Measurements from ENCODE around the gene EFNA2. TPM values are rescaled to one million over a fixed set of nuclear protein-coding genes. Genes with fewer than 3 reads are reported as not detected.
A peak's percentile ranks its signal among the peaks of the same experiment; 100 is the strongest.

Gene EFNA2
- total RNA-seq, 1 donor from 2014 or later, result not detected

DNA sequence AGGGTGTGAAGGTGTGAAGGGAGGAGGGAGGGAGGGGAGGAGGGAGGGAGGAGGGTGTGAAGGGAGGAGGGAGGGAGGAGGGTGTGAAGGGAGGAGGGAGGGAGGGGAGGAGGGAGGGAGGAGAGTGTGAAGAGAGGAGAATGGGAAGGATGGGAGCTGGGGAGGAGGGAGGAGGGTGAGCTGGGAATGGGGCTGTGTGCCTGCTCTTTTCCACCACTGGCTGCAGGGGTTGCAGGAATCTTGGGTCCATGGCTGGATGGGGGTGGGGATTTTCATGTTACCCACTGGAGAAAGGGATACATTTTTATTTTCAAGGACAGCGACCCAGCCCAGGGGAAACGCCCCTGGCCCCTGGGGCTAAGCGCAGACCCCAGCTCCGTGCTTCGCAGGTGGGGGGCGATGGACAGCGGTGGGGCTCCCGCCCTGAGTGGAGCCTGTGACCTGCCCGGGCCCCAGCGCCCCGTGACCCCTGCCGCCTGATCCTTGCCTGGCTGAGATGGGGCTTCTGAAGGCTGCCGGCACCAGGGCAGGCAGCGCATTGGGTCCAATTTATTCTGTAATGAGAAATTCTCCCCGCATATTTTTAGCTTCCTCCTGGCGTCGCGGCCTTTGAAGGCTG lies 3.0 kb upstream of the EFNA2 start:
- Mint-ChIP-seq H3K9me3 (no peaks in the 10 kb centered on the region), H3K27ac (no peak overlapping the region), H3K27me3 (peaks cover 23% of the 10 kb centered on the region), H3K4me1 (peaks cover 16% of the 10 kb centered on the region), H3K36me3 (ENCODE audit: low read depth) (peaks cover 19% of the 10 kb centered on the region), H3K4me3 (no peak overlapping the region)
- ChIA-PET CTCF (no interaction called here), POLR2A (interaction anchor here (1.8 kb wide), 1 partner anchor 14 kb away, joined by 8 read pairs; the partner anchor contains the start of gene CIRBP)
- intact Hi-C loops (cut with micrococcal nuclease), result no loop called here
- ATAC-seq (ENCODE audit: low read depth), result no peak
- no peak for DNase-seq
- TF ChIP-seq, protein P1, sequence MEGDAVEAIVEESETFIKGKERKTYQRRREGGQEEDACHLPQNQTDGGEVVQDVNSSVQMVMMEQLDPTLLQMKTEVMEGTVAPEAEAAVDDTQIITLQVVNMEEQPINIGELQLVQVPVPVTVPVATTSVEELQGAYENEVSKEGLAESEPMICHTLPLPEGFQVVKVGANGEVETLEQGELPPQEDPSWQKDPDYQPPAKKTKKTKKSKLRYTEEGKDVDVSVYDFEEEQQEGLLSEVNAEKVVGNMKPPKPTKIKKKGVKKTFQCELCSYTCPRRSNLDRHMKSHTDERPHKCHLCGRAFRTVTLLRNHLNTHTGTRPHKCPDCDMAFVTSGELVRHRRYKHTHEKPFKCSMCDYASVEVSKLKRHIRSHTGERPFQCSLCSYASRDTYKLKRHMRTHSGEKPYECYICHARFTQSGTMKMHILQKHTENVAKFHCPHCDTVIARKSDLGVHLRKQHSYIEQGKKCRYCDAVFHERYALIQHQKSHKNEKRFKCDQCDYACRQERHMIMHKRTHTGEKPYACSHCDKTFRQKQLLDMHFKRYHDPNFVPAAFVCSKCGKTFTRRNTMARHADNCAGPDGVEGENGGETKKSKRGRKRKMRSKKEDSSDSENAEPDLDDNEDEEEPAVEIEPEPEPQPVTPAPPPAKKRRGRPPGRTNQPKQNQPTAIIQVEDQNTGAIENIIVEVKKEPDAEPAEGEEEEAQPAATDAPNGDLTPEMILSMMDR (IDR thresholded peaks at IDR 0.05), result no peak

DNA sequence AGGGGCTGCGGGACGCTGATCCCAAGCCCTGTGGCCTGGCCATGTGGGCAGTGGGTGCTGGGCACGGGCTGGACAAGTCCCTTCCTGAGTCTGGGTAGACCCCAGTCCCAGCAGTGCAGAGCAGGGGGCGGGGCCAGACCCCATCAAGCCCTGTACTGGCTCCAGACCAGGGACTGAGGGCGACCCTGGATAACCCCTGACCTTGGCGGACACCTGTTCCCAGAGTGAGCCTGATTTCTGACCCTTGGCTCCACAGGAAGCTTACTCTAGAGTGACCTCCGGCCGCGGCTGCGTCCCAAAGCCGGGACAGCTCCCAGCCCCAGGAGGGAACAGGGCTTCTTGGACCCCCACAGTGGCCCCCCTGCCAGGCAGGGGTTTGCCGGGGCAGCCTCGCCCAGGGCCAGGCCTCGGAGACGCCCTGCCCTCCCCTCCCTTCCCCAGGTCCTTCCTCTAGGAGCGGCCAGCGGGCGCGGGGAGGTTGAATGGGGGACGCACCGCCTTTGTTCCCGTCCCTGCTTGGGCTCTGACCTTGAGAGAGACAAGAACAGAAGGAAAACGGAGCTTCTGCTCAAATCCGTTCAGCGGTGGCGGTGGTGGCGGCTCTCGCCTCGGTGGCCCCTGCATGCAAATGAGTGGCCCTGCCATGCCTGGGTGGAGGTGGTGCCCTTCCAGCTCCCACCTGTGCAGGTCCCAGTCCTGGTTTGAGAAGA lies 2.3 kb upstream of the EFNA2 start:
- H3K4me3 Mint-ChIP-seq, result no peak overlapping the region
- peaks cover 16% of the 10 kb centered on the region for H3K4me1 Mint-ChIP-seq
- DNase-seq (no peak), ATAC-seq (ENCODE audit: low read depth) (no peak)
- peaks cover 13% of the 10 kb centered on the region for H3K36me3 Mint-ChIP-seq (ENCODE audit: low read depth)
- ChIA-PET CTCF (no interaction called here), POLR2A (interaction anchor here (0.5 to 1.8 kb wide), 2 partner anchors 14 to 555 kb away, joined by 3 to 8 read pairs; partner anchors contain the start of gene CIRBP)
- TF ChIP-seq, protein P1 (IDR thresholded peaks at IDR 0.05), result no peak
- H3K27me3 Mint-ChIP-seq, result peaks cover 27% of the 10 kb centered on the region
- H3K9me3 Mint-ChIP-seq, result no peaks in the 10 kb centered on the region
- no peak overlapping the region for H3K27ac Mint-ChIP-seq
- intact Hi-C loops (cut with micrococcal nuclease), result no loop called here

DNA sequence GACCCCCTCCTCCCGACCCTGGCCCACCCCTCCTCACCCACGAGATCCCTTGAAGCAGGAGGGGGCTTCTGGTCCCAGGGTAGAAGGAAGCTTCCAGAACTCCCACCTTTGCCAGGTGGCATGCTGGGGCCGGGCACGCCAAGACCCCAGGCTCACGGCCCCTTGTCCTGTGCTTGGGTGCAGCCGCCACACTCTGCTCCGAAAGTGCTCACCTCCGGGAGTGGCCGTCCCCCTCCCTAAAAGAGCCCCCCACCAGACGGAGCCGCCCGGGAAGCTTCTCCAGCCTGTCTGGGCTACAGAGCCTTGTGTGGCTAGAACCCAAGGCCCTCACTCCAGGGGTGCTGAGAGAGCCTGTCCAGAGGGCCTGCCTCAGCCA lies 1.8 kb upstream of the EFNA2 start:
- TF ChIP-seq, protein P1 (IDR thresholded peaks at IDR 0.05), result no peak
- peaks cover 28% of the 10 kb centered on the region for H3K27me3 Mint-ChIP-seq
- H3K4me1 Mint-ChIP-seq, result peaks cover 16% of the 10 kb centered on the region
- H3K9me3 Mint-ChIP-seq, result no peaks in the 10 kb centered on the region
- ATAC-seq (ENCODE audit: low read depth) (no peak), DNase-seq (no peak)
- peaks cover 13% of the 10 kb centered on the region for H3K36me3 Mint-ChIP-seq (ENCODE audit: low read depth)
- ChIA-PET POLR2A (interaction anchor here (0.5 to 1.8 kb wide), 3 partner anchors 9 to 555 kb away, joined by 3 to 8 read pairs (median 3); partner anchors contain the start of genes CIRBP and FAM174C), CTCF (no interaction called here)
- intact Hi-C loops (cut with micrococcal nuclease), result no loop called here
- H3K4me3 Mint-ChIP-seq, result no peak overlapping the region
- no peak overlapping the region for H3K27ac Mint-ChIP-seq

DNA sequence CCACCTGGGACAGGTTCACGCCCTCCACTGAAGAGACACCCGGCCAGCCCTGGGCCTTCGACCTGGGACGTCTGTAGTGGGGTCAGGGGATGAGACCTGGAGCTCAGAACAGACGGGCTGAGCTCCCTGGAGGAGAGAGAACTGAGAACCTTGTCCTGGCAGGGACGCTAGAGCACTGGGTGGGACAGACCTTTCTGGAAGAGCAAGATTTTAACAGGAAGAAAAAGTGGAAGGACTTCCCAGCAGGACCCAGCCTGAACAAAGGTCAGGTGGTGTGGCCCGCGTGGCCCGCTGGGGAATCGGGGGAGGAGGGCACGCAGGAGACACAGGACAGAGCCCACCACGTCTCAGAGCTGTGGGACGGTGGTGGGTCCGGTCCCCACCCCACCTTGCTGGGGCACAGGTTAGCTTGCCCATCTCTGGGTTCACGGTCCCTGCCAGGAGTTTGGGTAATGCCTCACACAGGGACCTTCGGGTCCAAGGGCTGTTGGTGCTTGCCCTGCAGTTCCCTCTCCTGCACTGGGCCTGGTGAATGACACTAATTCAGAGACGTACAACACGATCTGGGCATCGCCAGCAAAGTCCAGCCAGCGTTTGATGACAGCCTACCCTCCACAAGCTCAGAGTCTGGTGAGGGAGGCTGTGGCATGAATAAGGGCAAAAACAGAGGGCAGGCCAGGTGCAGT lies 1.2 kb upstream of the EFNA2 start:
- H3K27me3 Mint-ChIP-seq, result peaks cover 32% of the 10 kb centered on the region
- peak overlapping the region; percentile 19 for H3K4me3 Mint-ChIP-seq
- ATAC-seq (ENCODE audit: low read depth) (no peak), DNase-seq (no peak)
- CTCF ChIA-PET, result no interaction called here
- POLR2A ChIA-PET, result interaction anchor here (1.4 to 1.8 kb wide), 2 partner anchors 9 to 15 kb away, joined by 3 to 8 read pairs; partner anchors contain the start of genes CIRBP and FAM174C
- intact Hi-C loops (cut with micrococcal nuclease), result no loop called here
- TF ChIP-seq, protein P1 (IDR thresholded peaks at IDR 0.05), result no peak
- H3K27ac Mint-ChIP-seq, result no peak overlapping the region
- H3K9me3 Mint-ChIP-seq, result no peaks in the 10 kb centered on the region
- peaks cover 16% of the 10 kb centered on the region for H3K4me1 Mint-ChIP-seq
- peaks cover 8% of the 10 kb centered on the region for H3K36me3 Mint-ChIP-seq (ENCODE audit: low read depth)
